Measurements from ENCODE around the gene HSPA4L.

Gene HSPA4L

DNA sequence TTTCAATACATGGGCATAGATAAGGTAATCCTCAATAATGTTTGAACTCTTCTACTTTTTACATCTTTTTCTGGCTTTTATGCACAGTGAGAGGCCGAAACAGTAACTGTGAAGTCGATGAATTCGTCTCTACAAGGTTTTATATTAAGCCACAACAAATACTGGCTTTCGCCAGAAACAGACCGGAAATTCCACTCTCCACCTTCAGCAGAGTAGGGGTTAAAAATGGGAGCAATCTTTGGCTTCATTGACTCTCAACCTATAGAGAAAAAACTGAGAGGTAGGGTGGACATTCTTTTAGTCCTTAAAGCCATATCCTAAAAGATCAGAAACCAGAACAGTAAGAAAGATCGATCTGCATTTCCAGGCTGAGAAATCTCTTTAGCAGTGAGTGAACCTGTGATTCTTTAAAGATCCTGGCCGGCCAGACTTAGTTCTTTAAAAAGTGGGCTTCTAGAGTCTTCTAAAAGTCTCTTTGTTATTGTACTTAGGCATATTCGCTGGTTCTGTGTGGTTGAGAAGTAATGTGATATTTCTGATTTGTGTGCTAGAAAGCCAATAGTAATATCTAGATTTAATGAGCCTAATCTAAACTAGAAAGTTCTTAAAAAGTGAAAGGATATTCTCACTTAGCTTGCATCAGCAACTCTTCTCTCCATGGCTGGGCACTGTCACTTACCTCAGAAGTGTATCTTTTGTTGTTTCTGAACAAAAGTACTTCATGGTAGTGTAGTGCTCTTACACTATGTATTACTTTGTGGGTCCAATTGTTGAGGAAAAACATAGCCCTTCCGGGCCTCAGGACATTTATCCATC lies 2.0 kb downstream of the HSPA4L start:
- DNase-seq = no peak

DNA sequence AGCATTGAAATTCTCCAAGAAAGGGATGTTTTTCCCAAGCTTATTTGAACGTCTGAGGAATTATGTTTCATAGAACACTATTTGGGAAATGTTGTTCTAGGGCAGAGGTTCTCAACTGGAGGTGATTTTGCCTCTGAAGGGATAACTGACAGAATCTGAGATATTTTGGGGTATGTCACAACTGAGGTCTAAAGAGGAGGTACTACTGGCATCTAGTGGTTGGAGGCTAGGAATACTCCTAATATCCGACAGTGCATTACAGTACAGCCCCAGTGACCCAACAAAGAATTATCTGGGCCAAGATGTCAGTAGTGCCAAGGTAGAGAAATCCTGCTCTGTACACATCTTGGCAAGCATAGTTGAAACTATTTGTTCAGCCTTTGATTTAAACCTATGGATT lies 6.4 kb downstream of the HSPA4L start:
- no peak for DNase-seq

DNA sequence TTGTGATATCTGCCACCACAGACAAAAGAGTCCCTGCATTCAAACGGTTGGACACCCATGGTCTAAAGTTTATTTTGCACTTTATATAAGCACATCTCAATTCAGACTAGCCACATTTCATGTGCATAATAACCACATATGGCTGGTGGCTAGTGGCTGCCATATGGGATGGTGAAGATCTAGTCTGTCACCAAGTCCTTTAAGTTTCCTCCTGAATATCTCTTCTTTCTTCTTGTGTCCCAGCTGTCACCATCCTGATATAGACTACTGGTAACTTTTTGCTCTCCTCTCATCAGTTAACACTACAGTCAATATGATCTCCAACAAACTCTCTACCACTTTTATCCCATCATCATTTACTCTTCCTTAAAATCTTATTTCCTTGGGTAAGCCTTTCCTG lies 9.3 kb downstream of the HSPA4L start:
- DNase-seq = no peak

DNA sequence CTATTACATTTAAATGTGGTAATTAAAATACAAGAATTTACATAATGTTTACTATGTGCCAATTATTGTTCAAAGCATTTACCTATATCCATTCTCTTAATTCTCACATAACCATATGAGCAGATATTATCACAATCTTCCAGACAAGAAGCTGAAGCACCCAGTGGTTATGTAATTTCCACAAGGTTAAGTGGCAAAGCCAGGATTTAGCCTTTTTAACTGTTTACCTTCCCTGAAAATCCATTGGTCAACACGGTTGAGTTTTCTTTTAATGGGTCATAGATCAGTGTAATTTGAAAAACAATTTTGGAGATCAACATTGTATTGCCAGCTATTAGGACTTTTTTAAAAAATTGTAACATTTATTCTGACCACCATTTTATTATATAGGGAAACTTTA lies 11.4 kb downstream of the HSPA4L start:
- DNase-seq = no peak

DNA sequence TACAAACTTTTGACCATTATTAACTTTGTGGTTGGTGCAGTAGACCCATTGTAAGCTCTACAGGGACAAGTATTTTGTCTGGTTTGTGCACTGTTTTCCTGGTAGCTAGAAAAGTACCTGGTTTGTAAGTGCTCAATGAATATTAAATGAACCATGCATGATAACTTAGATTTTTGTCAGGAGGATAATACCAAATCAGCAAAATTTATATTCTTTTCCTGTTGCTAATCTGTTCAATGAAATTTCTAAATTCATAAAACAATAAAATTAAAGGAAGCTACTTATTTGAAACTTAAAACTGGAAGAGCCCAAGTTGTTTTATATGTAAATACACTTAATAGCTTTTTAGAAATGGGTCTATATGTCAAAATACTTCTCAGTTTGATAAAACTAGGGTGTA lies 17.6 kb downstream of the HSPA4L start:
- DNase-seq = no peak

DNA sequence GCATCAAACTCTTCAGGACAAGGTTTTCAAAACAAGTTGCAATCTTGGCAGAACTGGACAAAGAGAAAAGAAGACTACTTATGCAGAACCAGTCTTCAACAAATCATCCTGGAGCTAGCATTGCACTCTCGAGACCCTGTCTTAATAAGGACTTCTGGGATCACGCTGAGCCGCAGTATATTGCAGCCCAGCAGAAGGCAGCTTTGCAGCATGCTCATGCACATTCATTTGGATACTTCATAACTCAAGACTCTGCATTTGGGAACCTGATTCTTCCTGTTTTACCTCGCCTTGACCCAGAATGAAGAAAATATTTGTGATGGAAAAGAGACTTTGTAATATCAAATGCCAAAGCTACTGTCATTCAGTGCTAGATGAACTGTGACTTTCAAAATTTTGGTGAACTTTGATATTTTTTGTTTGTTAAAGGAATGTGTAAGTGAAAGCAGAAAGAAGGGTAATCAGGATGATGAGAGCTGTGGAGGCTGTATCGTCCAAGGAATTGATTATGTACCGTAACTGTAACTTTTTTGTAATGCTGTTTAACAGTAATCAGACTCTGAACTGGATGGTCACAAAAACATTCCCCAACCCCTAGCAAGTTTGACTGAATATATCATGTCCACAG lies 27.2 kb downstream of the HSPA4L start:
- DNase-seq = no peak

DNA sequence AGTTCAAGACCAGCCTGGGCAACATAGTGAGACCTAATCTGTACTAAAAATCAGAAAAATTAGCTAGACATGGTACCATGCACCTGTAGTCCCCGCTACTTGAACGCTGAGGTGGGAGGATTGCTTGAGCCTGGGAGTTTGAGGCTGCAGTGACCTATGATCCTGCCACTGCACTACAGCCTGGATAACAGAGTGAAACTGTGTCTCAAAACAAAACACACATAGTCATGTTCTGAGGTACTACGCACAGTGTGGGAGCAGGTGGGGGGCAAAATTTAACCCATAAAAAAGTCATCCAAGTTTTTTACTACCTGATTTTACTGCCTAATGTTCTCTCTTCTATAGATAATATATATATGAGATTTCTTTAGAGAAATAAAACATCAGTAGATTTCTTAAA lies 28.4 kb downstream of the HSPA4L start:
- DNase-seq = no peak

DNA sequence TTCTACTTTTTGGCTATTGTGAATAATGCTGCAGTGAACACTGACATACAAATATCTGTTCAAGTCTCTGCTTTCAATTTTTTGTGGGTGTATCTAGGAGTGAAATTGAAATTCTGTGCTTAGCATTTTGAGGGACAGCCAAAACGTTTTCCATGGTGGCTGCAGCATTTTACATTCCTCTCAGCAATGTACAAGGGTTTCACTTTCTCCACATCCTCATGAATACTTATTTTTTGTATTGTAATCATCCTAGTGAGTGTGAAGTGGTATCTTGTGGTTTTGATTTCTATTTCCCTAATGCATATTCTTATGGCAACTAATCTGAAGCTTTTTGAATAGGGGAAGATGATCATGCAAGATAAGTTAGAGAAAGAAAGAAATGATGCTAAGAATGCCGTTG lies 40.3 kb downstream of the HSPA4L start:
- no peak for DNase-seq

DNA sequence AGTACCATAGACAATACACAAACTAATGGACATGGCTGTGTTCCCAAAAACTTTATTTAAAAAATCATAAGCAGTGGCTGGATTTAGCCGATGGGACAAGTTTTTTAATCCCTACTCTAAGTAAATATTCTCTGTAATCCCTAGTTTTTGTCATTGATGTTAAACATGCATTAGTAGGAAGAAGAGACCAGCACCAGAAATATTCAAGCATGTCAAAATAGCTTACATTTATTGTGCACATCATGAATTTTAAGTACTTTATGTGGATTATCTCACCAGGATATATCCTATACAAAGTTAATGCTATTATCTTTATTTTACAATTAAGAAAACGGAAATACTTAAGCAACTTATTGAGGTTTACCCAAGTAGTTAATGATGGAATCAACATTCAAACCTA lies 46.0 kb downstream of the HSPA4L start:
- DNase-seq = no peak

DNA sequence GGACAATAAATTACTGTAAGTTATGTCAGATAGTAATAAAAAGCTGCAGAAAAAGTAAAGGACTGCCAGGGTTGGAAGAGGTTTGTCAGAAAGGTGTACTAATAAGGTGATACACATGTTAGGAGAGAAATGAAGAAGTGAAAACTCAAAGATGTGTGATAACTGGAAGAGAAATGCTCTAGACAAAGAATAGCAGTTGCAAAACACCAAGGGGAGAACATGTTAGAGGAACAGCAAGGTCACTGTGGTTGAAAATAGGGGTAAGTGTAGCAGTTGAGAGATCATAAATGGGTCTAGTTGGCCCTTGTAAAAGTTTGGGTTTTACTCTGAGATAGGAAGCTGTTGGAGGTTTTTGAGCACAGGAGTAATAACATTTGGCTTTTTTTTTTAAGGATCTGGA lies 46.9 kb downstream of the HSPA4L start:
- DNase-seq = no peak

DNA sequence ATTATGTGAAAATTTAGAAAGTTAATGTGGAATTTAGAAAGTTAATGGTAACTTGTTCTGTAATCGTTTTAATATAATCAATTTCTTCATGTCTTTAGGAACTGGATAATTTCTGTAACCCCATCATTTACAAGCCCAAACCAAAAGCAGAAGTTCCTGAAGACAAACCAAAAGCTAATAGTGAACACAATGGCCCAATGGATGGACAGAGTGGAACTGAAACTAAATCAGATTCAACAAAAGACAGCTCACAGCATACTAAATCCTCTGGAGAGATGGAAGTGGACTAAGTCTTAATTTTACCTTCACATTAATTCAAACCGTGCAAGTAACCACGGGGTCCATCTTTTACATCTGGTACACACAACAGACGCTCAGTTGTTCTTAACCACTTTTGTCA lies 50.5 kb downstream of the HSPA4L start:
- no peak for DNase-seq

DNA sequence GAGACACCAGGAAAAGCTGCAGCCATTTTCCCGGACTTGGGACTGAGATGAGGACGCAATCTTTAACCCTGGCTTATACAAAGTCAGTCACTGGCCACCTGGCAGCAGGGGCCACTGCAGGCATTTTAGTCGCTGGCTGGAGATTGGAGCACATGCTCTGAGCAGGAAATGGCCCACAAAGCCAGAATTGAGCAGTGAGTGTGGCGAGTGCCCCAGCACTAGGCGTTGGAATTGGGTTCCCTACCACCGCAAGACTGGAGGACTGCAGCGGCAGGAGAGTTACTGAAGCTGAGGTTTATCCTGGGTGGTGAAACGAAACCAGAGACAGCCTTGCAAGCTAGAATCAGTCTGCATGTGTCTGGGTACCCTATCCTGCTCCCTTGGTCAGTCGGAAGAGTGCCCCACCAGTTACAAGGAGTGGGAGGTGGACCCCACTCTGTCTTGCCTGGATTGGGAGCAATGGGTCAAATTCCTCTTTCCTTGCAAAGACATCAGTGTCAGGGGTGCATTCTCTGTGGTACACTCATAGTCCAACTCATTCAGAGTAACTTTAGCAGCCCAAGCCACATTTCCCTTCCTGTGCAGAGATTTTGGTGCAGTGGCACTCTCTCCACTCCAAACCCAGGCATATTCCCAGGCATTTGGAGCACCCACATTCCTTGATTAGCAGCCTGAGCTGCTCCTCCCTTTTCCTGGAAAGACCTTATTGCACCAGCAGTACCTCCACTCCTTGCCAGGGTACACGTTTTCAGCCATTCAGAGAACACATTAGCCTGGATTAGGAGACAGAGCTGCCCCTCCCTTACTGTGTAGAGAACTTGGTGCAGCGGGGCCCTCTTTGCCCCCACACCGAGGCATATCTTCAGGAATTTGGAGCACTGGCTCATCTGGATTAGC lies 61.8 kb downstream of the HSPA4L start:
- no peak for DNase-seq

DNA sequence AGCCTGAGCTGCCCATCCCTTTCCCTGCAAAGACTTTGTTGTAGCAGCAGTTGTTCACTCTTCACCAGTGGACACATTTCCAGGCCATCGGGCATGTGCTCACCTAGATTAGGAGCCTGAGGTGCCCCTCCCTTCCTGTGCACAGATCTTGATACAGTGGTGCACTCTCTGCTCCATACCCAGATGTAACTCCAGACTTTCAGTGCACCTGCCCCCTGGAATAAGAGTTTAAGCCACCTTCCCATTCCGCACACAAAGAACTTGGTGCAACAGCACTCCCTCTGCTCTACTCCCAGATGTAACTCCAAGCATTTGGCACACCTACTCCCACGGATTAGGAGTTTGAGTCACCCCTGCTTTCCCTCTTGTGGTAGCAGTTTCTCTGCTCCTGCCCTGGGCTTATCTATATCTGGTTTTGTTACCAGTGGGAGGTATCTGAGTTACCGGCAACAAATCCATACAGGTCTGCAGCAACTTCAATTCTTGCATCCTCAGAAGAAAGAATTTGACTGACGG lies 62.5 kb downstream of the HSPA4L start:
- no peak for DNase-seq

DNA sequence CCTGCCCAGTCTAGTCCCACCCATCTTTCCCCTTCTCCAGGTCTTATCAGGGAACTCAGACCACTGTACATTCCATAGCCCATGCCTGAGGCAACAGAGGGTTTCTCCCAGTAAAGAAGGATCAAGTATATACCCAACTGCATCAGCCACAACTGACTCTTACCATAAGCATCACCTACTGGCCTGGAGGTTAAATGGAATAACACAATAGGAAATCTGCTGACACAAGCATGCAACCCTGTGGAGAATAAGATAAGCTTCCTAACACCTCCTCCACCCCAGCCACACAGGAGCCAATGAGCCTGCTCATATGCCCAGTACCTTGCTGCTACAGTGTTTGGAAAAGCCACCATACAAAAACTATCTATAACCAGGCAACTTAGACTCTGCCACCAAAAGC lies 63.9 kb downstream of the HSPA4L start:
- no peak for DNase-seq

DNA sequence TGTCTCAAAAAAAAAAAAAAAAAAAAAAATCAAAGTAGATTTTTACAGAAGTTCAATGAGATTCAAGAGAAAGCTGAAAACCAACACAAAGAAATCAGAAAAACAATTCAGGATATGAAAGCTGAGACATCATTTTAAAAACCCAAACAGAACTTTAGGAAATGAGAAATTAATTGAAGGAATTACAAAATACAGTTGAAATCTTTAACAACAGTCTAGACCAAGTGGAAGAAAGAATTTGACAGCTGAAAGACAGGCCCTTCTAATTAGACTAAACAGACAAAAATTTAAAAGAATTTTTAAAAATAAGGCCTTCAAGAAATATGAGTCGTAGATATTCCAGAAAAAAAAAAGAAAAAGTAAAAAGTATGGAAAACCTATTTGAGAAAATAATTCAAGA lies 64.6 kb downstream of the HSPA4L start:
- DNase-seq = no peak

DNA sequence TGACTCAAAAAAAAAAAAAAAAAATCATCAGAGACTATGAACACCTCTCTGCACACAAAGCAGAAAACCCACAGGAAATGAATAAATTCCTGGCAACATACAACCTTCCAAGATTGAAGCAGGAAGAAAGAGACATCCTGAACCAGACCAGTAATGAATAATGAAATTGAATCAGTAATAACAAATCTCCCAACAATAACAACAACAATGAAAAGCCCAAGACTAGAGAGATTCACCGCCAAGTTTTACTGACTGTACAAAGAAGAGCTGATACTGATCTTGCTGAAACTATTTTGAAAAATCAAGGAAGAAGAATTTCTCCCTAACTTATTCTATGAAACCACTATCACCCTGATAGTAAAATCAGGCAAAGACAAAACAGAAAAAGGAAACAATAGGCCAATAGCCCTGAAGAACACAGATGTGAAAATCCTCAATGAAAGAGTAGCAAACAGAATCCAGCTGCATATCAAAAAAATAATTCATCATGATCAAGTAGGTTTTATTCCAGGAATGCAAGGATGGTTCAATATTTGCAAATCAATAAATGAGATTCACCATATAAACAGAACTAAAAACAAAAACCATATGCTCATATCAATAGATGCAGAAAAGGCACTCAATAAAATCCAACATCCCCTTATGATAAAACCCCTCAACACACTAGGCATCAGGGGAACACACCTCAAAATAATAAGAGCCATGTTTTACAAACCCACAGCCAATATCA lies 67.5 kb downstream of the HSPA4L start:
- DNase-seq = no peak

DNA sequence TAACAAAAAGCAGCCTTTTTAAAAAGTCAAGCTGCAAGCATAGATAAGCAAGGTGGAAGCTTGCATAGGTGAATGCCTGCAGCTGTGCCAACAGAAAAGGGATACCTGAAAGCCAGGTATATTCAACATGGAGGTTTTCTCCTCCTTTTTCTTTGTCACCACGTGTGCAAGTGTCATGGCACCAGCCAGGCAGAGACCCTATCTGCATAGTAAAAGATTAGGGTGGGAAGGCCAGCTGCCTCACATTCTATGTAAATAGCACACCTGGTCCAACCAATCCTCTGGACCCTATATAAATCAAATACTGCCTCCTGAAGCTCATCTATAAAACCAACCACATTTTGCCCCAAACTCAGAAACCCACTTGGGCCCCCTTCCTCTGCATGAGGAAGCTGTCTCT lies 70.5 kb downstream of the HSPA4L start:
- no peak for DNase-seq

DNA sequence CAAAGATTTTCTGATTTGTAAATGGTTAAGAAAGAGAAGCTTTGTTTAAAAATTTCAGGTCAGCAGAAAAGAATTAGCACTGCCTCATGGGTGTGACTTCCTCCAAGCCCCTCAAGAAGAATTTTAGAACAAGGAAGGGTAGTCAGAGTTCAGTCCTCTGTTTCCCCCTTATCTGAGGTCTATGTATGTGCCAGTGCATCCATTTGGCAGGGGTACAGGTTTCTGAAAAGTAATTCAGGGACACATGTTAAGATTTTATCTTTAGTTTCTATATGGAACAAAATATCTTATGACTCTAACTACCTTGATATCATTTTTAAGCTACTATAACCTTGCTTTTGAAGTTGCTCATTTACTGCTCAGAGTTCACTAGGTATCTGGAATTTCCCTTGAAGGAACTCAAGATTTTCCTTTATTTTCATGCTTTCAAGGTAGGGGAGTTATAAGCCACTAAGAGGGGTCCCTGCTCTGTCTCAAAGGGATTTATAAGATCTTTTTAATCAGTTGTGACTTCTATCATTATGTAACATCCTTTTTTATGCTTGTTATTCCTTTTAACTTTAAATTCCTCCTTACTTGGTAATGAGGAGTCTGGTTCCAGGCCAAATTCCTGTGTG lies 74.2 kb downstream of the HSPA4L start:
- DNase-seq = no peak

DNA sequence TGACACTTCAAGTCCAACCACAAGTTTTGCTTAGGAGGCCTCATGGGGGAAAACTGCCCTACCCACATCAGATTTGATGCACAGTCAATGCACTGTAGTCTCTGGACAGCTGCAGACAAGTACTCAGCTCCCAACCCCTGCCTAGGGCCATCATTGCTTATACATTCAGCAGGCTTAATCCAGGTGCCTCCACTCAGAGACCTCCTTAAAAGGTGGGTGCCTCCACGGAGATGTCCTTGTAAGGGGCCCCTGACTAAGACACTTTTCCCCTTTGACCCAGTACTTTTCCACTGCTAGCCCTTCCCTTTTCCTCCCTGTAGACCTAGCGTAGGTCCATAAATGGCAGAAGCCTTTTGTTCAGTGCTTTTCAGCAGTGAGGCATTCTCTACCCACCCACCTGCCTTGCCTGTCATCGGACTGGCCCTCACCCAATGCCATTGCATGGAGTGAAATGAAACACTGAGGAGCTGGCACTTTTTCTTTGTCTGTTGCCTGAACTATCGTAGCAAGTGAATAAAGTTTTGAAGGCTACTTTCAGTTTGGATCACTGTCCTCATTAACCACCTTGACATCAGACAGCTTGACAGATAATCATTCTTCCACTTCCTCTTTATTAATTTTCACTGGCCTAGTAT lies 74.8 kb downstream of the HSPA4L start:
- no peak for DNase-seq

DNA sequence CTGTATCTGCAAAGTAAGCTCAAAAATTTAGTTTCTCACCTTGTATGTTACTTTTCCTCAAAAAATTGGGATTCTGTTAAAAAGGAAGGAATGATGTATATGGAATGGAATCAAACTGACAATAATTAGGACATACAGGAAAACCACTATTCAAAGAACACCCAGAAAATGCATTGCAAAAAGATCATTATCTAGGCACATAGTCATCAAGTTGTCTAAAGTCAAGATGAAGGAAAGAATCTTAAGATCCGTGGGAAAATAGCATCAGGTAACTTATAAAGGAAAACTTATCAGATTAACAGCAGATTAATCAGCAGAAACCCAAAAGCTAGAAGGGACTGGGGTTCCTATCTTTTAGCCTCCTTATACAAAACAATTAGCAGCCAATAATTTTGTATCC lies 75.5 kb downstream of the HSPA4L start:
- DNase-seq = no peak

DNA sequence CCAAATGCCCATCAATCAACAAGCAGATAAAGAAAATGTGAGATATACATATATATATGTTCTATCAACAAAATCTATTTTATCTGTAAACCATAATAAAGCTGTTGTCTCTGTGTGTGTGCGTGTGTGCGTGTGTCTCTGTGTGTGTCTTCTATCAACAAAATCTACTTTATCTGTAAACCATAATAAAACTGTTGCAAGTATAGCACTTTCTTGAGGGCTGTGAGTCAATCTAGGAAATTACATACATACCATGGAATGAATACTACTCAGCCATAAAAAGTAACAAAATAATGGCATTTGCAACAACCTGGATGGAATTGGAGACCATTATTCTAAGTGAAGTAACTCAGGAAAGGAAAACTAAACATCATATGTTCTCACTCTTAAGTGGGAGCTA lies 86.1 kb downstream of the HSPA4L start:
- no peak for DNase-seq

DNA sequence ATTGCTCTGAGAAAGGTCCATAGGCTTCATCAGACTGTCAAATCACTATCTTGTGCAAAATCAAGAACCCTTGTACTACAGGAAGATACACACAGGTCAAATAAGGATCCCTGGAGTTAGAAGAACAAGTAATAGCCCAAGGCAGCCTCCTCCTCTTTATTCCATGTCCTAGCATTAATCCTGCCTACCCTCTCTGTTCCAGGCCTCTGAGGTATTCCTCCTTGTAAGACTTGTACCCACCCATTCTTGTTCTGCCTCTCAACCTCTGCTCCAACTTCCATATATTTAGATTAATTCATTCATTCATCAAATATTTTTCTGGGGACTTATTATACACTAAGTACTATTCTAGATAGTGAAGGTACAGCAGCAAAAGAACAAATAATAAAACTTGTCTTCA lies 88.2 kb downstream of the HSPA4L start:
- DNase-seq = no peak
